ENCODE data around the gene ASIP.

- TF ChIP-seq KDM2A (CRISPR knock-in tag; IDR thresholded peaks at IDR 0.05; ENCODE audit: borderline replicate concordance, low read depth) = no peak
- TF ChIP-seq SRY (CRISPR knock-in tag; IDR thresholded peaks at IDR 0.05) = no peak
- TF ChIP-seq HIVEP1 (CRISPR knock-in tag; IDR thresholded peaks at IDR 0.05) = no peak
- no peak for TF ChIP-seq ATF7 (IDR thresholded peaks at IDR 0.05)
- TF ChIP-seq ATF7 (CRISPR knock-in tag; IDR thresholded peaks at IDR 0.05) = no peak
- TF ChIP-seq MLX (CRISPR knock-in tag; IDR thresholded peaks at IDR 0.05) = no peak
- no peak for TF ChIP-seq EP300 (IDR thresholded peaks at IDR 0.05; ENCODE audit: low read depth in 2 of 2, low read length in 2 of 2)
- no peak for TF ChIP-seq EP300 (CRISPR knock-in tag; IDR thresholded peaks at IDR 0.05; ENCODE audit: borderline replicate concordance)
- TF ChIP-seq, protein P1, sequence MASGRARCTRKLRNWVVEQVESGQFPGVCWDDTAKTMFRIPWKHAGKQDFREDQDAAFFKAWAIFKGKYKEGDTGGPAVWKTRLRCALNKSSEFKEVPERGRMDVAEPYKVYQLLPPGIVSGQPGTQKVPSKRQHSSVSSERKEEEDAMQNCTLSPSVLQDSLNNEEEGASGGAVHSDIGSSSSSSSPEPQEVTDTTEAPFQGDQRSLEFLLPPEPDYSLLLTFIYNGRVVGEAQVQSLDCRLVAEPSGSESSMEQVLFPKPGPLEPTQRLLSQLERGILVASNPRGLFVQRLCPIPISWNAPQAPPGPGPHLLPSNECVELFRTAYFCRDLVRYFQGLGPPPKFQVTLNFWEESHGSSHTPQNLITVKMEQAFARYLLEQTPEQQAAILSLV (CRISPR knock-in tag; IDR thresholded peaks at IDR 0.05; ENCODE audit: borderline replicate concordance) = no peak
- no peak for TF ChIP-seq POLR2A (IDR thresholded peaks at IDR 0.05; ENCODE audit: insufficient read depth in 1 of 2, low read depth in 2 of 2, low read length in 2 of 2)
- no peak; the same call in 1 of the 2 replicates for TF ChIP-seq ESRRA (CRISPR knock-in tag; IDR thresholded peaks at IDR 0.05; ENCODE audit: low read depth)
- no peak for TF ChIP-seq SNAPC2 (CRISPR knock-in tag; IDR thresholded peaks at IDR 0.05)
- no peak for TF ChIP-seq TRAFD1 (CRISPR knock-in tag; IDR thresholded peaks at IDR 0.05; ENCODE audit: borderline replicate concordance)
Observed at GRCh38 chr20:34312024-34312460, 70.8 kb downstream of the ASIP start.

Measured in HepG2 (cell line).